Lung (tissue), 12 donors: ENCODE measurements around the gene CD38. TPM values are rescaled to one million over a fixed set of nuclear protein-coding genes. Genes with fewer than 3 reads are reported as not detected.

Experiments
- ATAC-seq: fragments of 200-7000 bp; cut with Tn5 transposase; one replicate; pipeline ENCODE4 v1.9.1; 2020; ENCODE audit warnings: moderate number of reproducible peaks; ENCODE audit not compliant: insufficient read depth, low FRiP score
- DNase-seq, 3 donors: peaks; one replicate each; pipeline ENCODE4 v3.0.0-alpha.2; 2013 to 2017
- H3K27ac ChIP-seq, 2 donors: one replicate each; pipeline ENCODE4 v1.5.1; 2013; ENCODE audit warnings: mild to moderate bottlenecking in 2 of 2, moderate library complexity in 2 of 2, control low read depth in 1 of 2, inconsistent platforms in 1 of 2, low read depth in 1 of 2, low read length in 1 of 2
- H3K27me3 ChIP-seq, 3 donors: one replicate each; pipeline ENCODE4 v1.5.1; 2013; ENCODE audit warnings: low read length in 2 of 3; ENCODE audit not compliant: control insufficient read depth in 3 of 3, insufficient read depth in 3 of 3
- H3K36me3 ChIP-seq, 4 donors: one replicate each; pipeline ENCODE4 v1.5.1; 2013; ENCODE audit warnings: low read length in 4 of 4, mild to moderate bottlenecking in 1 of 4, moderate library complexity in 1 of 4; ENCODE audit not compliant: control insufficient read depth in 4 of 4, insufficient read depth in 4 of 4
- H3K4me1 ChIP-seq, 5 donors: one replicate each; pipeline ENCODE4 v1.5.1; 2013; ENCODE audit warnings: low read length in 5 of 5, mild to moderate bottlenecking in 2 of 5, moderate library complexity in 1 of 5; ENCODE audit not compliant: control insufficient read depth in 5 of 5, insufficient read depth in 5 of 5
- H3K4me3 ChIP-seq: one replicate; pipeline ENCODE4 v1.5.1; 2013; ENCODE audit warnings: mild to moderate bottlenecking, control low read depth, moderate library complexity
- H3K9ac ChIP-seq, 2 donors: one replicate each; pipeline ENCODE4 v1.5.1; 2013; ENCODE audit warnings: low read length in 2 of 2, control low read depth in 1 of 2; ENCODE audit not compliant: insufficient read depth in 1 of 2
- H3K9me3 ChIP-seq, 4 donors: one replicate each; pipeline ENCODE4 v1.5.1; 2013; ENCODE audit warnings: low read length in 3 of 4, mild to moderate bottlenecking in 1 of 4, moderate library complexity in 1 of 4; ENCODE audit not compliant: control insufficient read depth in 4 of 4, insufficient read depth in 3 of 4
- CTCF ChIP-seq: IDR thresholded peaks from 2 replicates; pipeline ENCODE4 v1.5.1; 2012; ENCODE audit warnings: mild to moderate bottlenecking; ENCODE audit errors: control extremely low read depth, extremely low read depth
- WGBS, 2 donors: extraction: QIAGEN DNeasy Blood & Tissue Kit; methylation state at CpG; one replicate each; pipeline ENCODE4 v1.1.7; 2013; 5-methylcytosine and 5-hydroxymethylcytosine counted together
- polyA plus RNA-seq, 2 donors: library from polyadenylated mRNA; stranded (reverse); fragments of 200-250 nt; gene quantifications; one replicate each; pipeline ENCODE4 v1.2.1, GENCODE V29; 2013
- total RNA-seq, 2 donors: library from RNA; depleted of rRNA in 1 of 2; stranded (reverse); fragments of >200 nt in 1 of 2; gene quantifications; one replicate each; pipeline ENCODE4 v1.2.1, GENCODE V29; 2014 to 2021
- donor health status: control.
- donor health status: control.
- donor health status: Bipolar disorder and iron deficiency.
- donor health status: healthy.
- donor health status: DM: yes; HTN: yes; CAD: no.

CD38 gene
- total and polyA plus RNA-seq, 4 donors: 4.8 to 47.2 (median 14.4) TPM

- Histone ChIP-seq H3K9ac (no peak overlapping the region), H3K27me3 (peaks cover 0 to 3% (median 0%) of the 10 kb centered on the region in 3 donors), H3K9me3 (no peaks in the 10 kb centered on the region), H3K27ac (no peak overlapping the region), H3K36me3 (no peaks in the 10 kb centered on the region), H3K4me1 (no peaks in the 10 kb centered on the region), H3K4me3 (no peak overlapping the region)
- 41 to 50% methylated on average over 2 of the region's 2 CpGs for WGBS, 2 donors
- no peak for ATAC-seq
- no peak for TF ChIP-seq CTCF
- peak in 1 of 3 donors; percentile 15 for DNase-seq
Observed at GRCh38 chr4:15811703-15812337, 33.7 kb downstream of the CD38 start.

GRCh38 chr4:15832523-15833451 is 54.7 kb downstream of the CD38 start:
- Histone ChIP-seq H3K27ac (no peak overlapping the region), H3K4me1 (no peaks in the 10 kb centered on the region), H3K9me3 (no peaks in the 10 kb centered on the region), H3K9ac (no peak overlapping the region), H3K36me3 (no peaks in the 10 kb centered on the region), H3K4me3 (no peak overlapping the region), H3K27me3 (no peaks in the 10 kb centered on the region)
- TF ChIP-seq CTCF: no peak
- DNase-seq (no peak), ATAC-seq (no peak)
- WGBS, 2 donors: 76 to 82% methylated on average over 3 of the region's 3 CpGs

GRCh38 chr4:15833801-15834200 is 55.7 kb downstream of the CD38 start:
- no peak for DNase-seq
- Histone ChIP-seq H3K27ac (peak overlapping the region in 1 of 2 donors; percentile 33), H3K4me1 (no peaks in the 10 kb centered on the region), H3K4me3 (no peak overlapping the region), H3K9ac (no peak overlapping the region), H3K36me3 (no peaks in the 10 kb centered on the region), H3K27me3 (no peaks in the 10 kb centered on the region), H3K9me3 (no peaks in the 10 kb centered on the region)
- WGBS, 2 donors: 90 to 100% methylated on average over 1 of the region's 1 CpG
- no peak for ATAC-seq
- TF ChIP-seq CTCF: no peak
